ENCODE data around the gene ZCCHC2.

The ZCCHC2 gene

DNA sequence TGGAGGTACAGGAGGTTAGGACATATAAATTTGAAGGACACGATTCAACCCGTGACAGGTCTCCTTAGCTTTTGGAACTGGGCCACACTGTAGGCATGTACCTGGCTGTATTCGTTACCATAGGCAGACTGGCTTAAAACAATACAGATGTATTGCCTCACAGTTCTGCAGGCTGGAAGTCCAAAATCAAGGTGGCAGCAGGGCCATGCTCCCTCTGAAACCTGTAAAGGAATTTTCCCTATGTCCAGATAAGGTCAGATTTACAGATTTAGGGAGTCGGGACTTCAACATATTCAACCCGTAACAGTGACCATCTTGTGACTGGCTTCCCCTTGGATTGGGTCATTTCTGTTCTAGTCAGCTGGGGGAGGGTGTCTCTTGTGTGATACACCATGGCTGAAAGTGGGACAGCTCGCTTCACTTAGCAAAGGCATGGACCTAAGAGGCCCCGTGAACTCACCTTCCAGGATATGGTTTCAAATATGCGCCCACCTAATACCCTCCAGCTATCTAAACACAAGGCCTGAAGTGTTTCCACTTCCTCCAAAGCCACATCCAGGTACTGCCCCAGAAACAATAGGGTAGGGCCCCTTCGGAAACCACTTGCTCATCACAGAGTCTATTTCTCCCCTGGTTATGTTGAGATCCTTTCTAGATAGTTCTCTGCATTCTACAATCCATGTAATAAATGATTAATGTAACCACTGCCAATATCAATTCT, 85.0 kb downstream of the ZCCHC2 start:
- DNase-seq (ENCODE audit: low read depth in 2 of 2): no peak

DNA sequence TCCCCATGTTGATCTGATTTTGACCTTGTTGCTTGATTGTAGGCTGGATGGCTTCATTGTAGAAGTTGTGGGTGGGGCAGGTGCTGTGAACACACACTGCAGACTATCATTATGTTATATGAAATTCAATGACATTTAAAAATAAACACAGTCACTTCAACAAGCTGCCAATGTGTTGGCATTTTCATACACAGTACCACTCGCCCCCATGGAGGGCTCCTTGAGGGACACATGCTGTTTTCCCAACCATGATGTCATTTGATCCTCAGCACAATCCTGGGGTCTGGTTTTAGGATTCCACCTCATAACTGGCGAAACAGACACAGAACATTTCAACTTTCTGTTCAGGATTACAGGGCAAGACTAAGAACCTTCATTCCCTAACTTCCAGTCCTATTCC, 86.9 kb downstream of the ZCCHC2 start:
- no peak for DNase-seq (ENCODE audit: low read depth in 2 of 2)

DNA sequence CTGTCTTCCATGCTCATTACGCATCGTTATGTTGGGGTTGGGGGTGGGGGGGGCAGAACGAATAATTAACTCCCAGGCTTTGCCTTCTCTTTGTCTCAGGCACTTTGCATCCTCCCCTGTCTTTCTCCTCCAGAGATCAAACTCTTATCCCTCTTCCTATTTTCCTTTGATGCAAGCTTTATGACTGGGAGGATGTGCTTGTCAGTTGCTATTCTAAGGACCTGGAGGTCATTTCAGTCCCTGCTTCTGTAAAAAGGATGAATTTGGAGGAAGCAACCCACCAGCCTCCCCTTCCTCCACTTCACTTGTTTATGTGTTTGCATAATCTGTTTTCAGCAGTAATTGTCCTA, 87.5 kb downstream of the ZCCHC2 start:
- DNase-seq (ENCODE audit: low read depth in 2 of 2): no peak

DNA sequence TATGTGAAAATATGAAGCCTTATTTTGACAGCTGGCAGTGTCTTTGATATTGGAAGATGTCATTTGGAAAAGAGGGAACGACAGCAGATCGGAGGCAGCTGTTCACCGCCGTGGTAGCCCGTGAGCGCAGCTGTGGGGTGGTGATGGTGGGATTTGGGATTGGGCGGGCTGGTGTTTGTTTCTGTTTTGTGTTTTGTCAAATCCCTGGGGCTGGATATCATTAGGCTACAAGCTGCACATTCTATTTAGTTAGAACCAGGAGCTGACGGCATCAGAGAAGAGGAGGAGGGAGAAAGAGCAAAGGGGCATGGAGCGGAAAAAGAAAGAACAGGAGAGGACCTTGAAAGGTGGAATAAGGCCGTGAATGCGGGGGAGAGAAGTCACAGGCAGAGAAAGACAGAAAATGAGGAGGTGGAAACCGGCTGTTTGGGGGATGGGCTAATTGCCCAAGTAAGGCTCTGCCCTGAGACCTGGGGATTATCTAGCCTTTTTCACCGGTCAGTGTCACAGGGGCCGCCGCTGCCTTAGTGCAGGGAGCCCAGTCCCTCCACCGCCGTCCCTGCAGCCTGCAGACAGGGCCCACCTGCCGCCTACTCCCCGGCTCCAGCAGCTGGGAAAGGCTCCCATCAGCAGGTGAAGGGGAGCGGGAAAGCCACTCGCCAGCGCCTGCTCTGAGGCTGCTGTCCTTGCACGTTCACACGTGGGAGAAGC, 88.0 kb downstream of the ZCCHC2 start:
- DNase-seq (ENCODE audit: low read depth in 2 of 2): no peak

DNA sequence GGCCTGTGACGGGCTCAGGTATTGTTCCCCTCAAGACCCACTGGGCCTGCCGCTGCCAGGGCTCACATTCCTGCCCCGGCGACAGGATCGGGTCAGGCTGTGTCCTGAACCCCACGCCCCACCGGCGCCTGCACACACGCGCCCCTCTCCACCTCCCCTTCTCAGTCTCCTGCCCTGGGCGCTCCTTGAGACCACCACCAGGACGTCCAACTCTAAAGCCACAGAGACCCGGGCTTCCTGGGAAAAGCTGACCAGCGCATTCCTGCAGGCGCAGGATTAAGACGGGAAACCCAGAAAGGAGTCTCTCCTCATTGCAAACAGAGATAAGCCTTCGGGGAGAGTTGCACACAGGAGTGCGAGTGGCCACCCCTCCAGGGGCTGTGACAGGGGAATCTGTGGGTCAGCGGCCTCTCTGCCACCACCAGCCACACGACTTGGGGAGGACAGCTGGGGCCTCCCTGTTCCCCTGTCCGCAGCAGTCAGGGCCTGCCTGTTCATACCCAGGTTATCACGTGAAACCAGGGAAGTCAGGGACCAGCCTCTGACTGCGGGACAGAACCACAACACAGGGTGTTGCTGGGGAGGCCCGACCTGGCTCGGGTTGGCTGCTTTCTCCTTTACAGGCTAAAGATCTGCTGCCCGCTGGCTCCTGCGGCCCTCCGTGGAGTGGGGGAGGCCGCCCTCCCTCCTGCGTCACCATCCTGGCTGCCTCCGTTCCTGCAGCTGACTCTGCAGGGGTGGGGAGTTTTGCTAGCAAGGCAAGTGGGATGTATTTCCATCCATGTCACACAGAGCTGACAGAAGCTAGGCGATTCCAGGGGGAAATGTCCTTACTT, 88.8 kb downstream of the ZCCHC2 start:
- no peak for DNase-seq (ENCODE audit: low read depth in 2 of 2)

DNA sequence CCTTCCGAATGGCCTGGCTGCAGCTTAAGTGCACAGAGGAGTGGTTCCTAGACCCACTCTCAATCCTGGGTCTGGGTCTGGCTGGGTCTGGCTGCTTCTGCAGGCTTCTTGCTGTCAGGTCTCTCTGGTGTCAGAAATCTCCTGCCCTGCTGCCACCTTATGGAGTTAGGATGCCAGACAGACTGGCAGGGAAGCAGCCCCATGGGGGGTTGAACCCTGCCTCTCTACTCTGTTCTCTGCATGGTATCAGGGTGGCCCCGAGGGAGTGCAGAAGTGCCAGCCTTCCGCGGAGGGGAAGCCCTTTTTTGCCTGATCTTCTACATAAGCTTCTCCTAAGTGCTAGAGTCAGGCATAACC, 89.4 kb downstream of the ZCCHC2 start:
- DNase-seq (ENCODE audit: low read depth in 2 of 2): no peak

DNA sequence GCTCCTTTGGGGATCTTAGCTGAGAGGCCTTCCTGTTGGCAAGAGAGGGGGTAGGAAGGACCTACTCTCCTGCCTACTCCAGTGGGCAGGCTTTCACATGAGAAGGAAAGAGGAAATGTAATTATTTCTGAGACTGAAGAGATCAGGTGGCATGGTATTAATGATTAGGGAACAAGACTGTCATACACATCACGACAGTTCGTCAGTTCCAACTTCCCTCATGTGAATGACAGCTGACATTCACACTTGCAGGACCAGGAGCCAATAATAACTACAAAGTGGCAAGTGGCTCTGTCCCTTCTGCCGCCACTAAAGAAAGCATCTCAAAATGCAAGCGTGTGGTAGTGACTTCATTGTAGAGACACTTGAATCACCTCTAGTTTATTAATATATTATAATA, 90.0 kb downstream of the ZCCHC2 start:
- no peak for DNase-seq (ENCODE audit: low read depth in 2 of 2)

DNA sequence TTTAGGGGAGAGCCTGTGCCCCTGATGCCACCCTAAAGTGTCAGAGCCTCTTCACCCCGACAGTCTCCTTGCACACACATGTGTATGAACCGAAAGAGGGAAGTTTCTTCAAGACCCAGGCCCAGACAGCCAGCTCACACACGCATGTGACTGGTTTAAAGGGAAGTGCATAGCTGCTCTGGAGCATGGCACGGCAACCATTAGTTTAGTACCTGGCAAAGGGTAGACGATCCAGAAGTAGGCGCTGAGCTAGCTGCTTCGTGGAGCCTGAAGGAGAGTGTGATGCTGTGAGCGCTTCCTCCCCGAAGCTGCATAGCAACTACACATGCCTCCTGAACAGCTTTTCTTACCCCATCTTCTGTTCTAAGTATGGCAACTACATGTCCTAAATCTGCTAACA, 91.7 kb downstream of the ZCCHC2 start:
- DNase-seq (ENCODE audit: low read depth in 2 of 2): no peak

DNA sequence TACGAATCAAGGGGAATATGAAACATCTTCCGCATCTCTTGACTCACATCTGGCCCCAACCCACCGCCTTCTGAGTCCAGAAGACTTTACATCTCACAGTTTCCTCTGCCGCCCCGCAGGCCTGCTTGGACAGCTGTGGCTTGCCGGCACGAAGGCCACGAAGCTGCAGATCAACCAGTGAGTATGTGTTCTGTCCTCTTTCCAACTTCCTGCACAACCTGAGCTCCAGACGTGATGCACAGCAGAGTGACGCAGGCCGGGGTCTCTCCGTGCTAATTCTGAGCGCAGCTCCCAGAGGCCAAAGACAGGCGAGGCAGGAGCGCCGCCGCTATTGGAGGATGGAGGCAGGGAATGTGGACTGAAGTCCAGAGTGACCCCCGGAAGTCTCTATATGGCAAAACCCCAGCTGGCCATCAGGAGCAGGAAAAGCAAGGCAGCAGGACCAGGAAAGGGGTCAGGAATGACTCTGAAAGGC, 93.5 kb downstream of the ZCCHC2 start:
- no peak for DNase-seq (ENCODE audit: low read depth in 2 of 2)

DNA sequence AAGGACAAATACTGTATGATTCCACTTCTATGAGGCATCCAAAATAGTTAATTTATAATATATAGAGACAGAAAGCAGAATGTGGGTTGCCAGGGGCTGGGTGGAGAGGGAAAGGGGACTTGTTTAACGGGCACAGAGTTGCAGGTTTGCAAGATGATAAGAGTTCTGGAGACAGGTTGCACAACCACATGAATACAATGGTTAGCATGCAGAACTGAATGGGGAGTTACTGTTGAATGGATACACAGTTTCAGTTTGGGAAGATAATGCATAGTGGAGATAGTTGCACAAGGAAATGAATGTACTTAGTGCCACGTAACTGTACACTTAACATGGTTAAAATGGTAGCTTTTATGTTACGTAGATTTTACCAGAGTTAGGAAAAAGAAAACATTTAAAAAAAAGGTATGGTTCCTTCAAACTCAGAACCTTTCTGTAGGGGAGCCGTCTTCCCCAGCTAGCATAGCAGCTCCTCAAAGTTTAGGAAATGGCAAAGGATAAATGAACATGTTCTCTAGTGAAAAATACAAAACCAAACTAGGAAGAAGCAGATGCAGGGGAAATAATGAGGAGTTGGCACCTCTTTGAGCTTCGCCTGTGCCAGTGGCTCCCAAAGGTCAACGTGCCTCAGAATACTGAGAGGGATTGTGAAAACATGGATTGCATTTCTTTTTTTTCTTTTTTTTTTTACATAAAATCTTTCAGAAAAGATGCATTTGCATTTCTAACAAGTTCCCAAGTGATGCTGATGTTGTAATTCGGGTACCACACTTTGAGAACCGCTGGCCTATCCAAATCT, 95.2 kb downstream of the ZCCHC2 start:
- DNase-seq (ENCODE audit: low read depth in 2 of 2): no peak

DNA sequence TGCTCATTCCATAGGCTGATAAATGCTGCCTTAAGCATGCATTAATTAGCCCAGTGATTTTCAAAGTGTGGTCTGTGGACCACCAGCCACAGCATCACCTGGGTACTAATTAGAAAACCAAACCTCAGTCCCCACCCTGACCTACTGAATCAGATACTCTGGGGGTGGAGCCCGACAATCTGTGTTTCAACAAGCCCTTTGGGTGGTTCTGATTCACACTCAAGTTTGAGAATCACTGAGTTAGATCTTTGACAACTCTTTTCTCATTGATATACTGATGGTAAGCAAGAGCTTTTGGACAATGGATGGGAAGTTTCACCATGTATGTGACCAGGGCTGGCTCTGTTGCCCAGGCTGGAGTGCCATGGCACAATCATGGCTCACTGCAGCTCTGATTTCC, 95.9 kb downstream of the ZCCHC2 start:
- no peak for DNase-seq (ENCODE audit: low read depth in 2 of 2)

DNA sequence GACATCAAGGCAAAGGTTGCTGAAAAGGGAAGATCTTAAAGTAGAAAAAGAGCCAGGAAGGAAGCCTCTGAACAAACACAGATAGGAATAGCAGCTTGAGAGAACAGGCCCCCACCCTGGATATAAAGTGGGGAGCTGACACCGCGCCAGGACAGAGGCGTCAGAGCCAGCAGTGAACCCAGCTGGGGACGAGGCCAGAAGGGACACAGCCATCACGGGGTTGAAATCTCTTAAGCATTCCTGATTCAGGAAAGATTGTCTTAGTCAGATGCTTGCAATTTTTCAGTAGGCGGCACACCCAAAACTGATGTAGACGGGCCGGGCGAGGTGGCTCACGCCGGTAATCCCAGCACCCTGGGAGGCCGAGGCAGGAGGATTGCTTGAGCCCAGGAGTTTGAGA, 98.7 kb downstream of the ZCCHC2 start:
- DNase-seq (ENCODE audit: low read depth in 2 of 2): no peak

DNA sequence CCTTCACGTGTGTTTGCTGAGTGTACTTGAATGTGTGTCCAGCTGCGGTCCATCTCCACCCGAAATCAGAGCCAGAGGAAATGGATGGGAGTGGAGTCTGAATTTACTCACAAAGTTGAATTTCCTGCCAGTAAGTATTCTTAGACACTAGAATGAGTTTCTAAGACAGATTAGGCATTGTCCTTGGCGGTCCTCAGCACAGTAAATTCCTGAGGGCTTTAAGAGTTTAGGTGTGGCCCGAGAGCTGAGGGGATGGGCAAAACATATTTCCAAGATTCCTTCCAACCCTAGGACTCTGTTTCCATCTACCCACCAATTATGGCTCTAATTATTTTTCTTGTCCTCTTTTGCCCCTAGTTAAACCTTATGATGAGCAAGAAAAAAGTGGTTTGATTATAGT, 102.2 kb downstream of the ZCCHC2 start:
- DNase-seq (ENCODE audit: low read depth in 2 of 2): no peak

All from stimulated activated CD4-positive, alpha-beta T cell treated with anti-CD3 and anti-CD28 coated beads, Interleukin-12 subunit alpha, Interleukin-12 subunit beta, amount 100 ng/mL, for 24 hours (primary cell).